ENCODE data around the gene MFAP4.
A peak's percentile ranks its signal among the peaks of the same experiment; 100 is the strongest.

MFAP4 gene

DNA sequence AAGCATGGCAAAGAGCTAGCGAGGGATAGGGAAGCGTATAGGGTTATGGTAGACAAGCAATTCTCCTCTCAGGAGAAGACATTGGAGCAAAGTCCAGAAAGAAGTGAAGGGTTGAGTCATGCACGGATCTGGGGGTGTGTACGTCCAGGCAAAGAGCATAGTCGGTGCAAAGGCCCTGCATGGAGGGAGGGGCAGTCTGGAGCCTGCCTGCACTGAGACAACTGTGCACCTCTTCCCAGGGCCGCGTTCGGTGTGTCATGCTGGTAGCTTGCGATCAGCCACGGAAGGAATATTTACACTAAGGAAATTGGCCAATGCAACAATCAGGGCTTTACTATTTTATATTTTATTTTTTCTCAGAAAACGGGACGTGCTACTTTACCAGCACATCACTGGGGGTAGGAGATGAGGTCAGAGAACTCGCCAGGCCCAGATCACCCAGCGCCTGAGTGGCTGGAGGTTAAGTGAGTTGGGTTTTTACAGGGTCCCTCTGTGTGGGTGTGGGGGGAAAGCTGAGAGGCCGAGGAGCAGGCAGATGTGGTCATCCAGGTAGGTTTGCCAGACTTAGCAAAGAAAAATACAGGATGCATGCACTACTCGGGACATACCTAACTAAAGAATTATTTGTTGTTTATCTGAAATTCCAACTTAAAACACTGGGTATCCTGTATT, 17.7 kb downstream of the MFAP4 start:
- no peak overlapping the region for H2AK5ac ChIP-seq (ENCODE audit: low read length, severe bottlenecking)
- peaks cover 5 to 6% of the 10 kb centered on the region in 2 experiments for H3K36me3 ChIP-seq (ENCODE audit: control insufficient read depth in 1 of 2, insufficient read depth in 2 of 2, low read depth in 1 of 2, low read length in 2 of 2)
- no peak overlapping the region for H2BK15ac ChIP-seq (ENCODE audit: low read depth, poor library complexity, severe bottlenecking)
- H3K4me2 ChIP-seq (ENCODE audit: low read length, poor library complexity, severe bottlenecking): no peak overlapping the region
- no peak overlapping the region for H3K9ac ChIP-seq (ENCODE audit: low read length)
- no peak for DNase-seq
- no peaks in the 10 kb centered on the region for H3K9me3 ChIP-seq (ENCODE audit: control insufficient read depth, low read length)
- H2AFZ ChIP-seq (ENCODE audit: low read depth, low read length): no peak overlapping the region
- no peak overlapping the region for H4K8ac ChIP-seq (ENCODE audit: low read length)
- no peak overlapping the region for H2BK5ac ChIP-seq (ENCODE audit: low read depth, low read length, poor library complexity, severe bottlenecking)
- H3K14ac ChIP-seq (ENCODE audit: low read length in 2 of 2): no peak overlapping the region
- 93% methylated on average over 12 of the region's 16 CpGs for WGBS
- H3K4ac ChIP-seq (ENCODE audit: low read depth in 1 of 2, low read length in 2 of 2): no peak overlapping the region
- H2BK12ac ChIP-seq (ENCODE audit: low read length in 2 of 2): no peak overlapping the region
- no peak overlapping the region for H3K23ac ChIP-seq (ENCODE audit: low read length in 2 of 2)
- no peak overlapping the region for H3K18ac ChIP-seq (ENCODE audit: low read depth in 1 of 2, low read length in 2 of 2)
- no peak overlapping the region for H3K27ac ChIP-seq (ENCODE audit: low read length, poor library complexity, severe bottlenecking)
- no peaks in the 10 kb centered on the region for H3K27me3 ChIP-seq (ENCODE audit: control insufficient read depth in 1 of 2, insufficient read depth in 1 of 2, low read length in 2 of 2)
- peaks cover 5% of the 10 kb centered on the region for H3K4me1 ChIP-seq (ENCODE audit: control insufficient read depth, insufficient read depth, low read depth, low read length)
- no peak overlapping the region for H4K91ac ChIP-seq (ENCODE audit: low read length)
- no peak overlapping the region for H2BK120ac ChIP-seq (ENCODE audit: low read depth, low read length)
- no peak overlapping the region for H3K4me3 ChIP-seq (ENCODE audit: insufficient read depth in 1 of 2, low read depth in 1 of 2, low read length in 2 of 2)
- H3K79me1 ChIP-seq (replicated peaks; ENCODE audit: low read length, poor library complexity, severe bottlenecking): peaks cover 5% of the 10 kb centered on the region

DNA sequence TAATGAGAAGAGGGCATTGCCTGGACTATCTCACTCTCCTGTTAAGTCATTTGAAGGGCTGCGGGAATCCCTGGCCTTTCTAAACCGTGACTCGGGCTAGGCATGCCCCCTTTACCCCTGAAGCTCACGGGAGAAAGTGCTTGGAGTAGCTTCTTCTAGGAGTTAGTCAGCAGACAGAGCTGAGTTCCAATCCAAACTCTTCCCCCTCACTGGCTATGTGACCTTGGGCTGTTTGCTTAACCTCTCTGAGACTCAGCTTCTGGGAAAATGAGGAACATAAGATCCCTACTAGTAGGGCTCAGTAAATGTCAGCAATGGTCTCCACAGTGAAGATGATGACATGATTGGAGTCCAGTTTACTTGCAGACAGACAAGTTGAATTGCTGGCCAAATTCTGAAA, 18.8 kb downstream of the MFAP4 start:
- Histone ChIP-seq H3K4ac (ENCODE audit: low read depth in 1 of 2, low read length in 2 of 2) (peak overlapping the region in 1 of 2 experiments; percentile 28), H3K14ac (ENCODE audit: low read length in 2 of 2) (no peak overlapping the region), H3K4me2 (ENCODE audit: low read length, poor library complexity, severe bottlenecking) (no peak overlapping the region), H2AFZ (ENCODE audit: low read depth, low read length) (no peak overlapping the region), H2BK15ac (ENCODE audit: low read depth, poor library complexity, severe bottlenecking) (no peak overlapping the region), H3K27me3 (ENCODE audit: control insufficient read depth in 1 of 2, insufficient read depth in 1 of 2, low read length in 2 of 2) (no peaks in the 10 kb centered on the region), H3K79me1 (replicated peaks; ENCODE audit: low read length, poor library complexity, severe bottlenecking) (peaks cover 5% of the 10 kb centered on the region), H3K9ac (ENCODE audit: low read length) (no peak overlapping the region), H2BK12ac (ENCODE audit: low read length in 2 of 2) (no peak overlapping the region), H3K23ac (ENCODE audit: low read length in 2 of 2) (no peak overlapping the region), H2AK5ac (ENCODE audit: low read length, severe bottlenecking) (no peak overlapping the region), H3K27ac (ENCODE audit: low read length, poor library complexity, severe bottlenecking) (no peak overlapping the region), H2BK120ac (ENCODE audit: low read depth, low read length) (no peak overlapping the region), H3K4me1 (ENCODE audit: control insufficient read depth, insufficient read depth, low read depth, low read length) (peaks cover 5% of the 10 kb centered on the region), H3K4me3 (ENCODE audit: insufficient read depth in 1 of 2, low read depth in 1 of 2, low read length in 2 of 2) (no peak overlapping the region), H4K91ac (ENCODE audit: low read length) (no peak overlapping the region), H2BK5ac (ENCODE audit: low read depth, low read length, poor library complexity, severe bottlenecking) (no peak overlapping the region), H3K36me3 (ENCODE audit: control insufficient read depth in 1 of 2, insufficient read depth in 2 of 2, low read depth in 1 of 2, low read length in 2 of 2) (peaks cover 5 to 6% of the 10 kb centered on the region in 2 experiments), H3K9me3 (ENCODE audit: control insufficient read depth, low read length) (no peaks in the 10 kb centered on the region), H3K18ac (ENCODE audit: low read depth in 1 of 2, low read length in 2 of 2) (peak overlapping the region in 1 of 2 experiments; percentile 10), H4K8ac (ENCODE audit: low read length) (no peak overlapping the region)
- 90% methylated on average over 4 of the region's 4 CpGs for WGBS
- DNase-seq: peak; percentile 23

GRCh38 chr17:19366637-19366972, 20.4 kb downstream of the MFAP4 start:
- WGBS: 96% methylated on average over 5 of the region's 5 CpGs
- Histone ChIP-seq H3K4me2 (ENCODE audit: low read length, poor library complexity, severe bottlenecking) (no peak overlapping the region), H2AFZ (ENCODE audit: low read depth, low read length) (no peak overlapping the region), H2BK12ac (ENCODE audit: low read length in 2 of 2) (no peak overlapping the region), H3K23ac (ENCODE audit: low read length in 2 of 2) (no peak overlapping the region), H3K79me1 (replicated peaks; ENCODE audit: low read length, poor library complexity, severe bottlenecking) (peaks cover 5% of the 10 kb centered on the region), H3K27ac (ENCODE audit: low read length, poor library complexity, severe bottlenecking) (no peak overlapping the region), H3K4me1 (ENCODE audit: control insufficient read depth, insufficient read depth, low read depth, low read length) (peaks cover 14% of the 10 kb centered on the region), H3K14ac (ENCODE audit: low read length in 2 of 2) (no peak overlapping the region), H3K4ac (ENCODE audit: low read depth in 1 of 2, low read length in 2 of 2) (no peak overlapping the region), H2AK5ac (ENCODE audit: low read length, severe bottlenecking) (no peak overlapping the region), H2BK5ac (ENCODE audit: low read depth, low read length, poor library complexity, severe bottlenecking) (no peak overlapping the region), H2BK120ac (ENCODE audit: low read depth, low read length) (no peak overlapping the region), H3K18ac (ENCODE audit: low read depth in 1 of 2, low read length in 2 of 2) (no peak overlapping the region), H3K9me3 (ENCODE audit: control insufficient read depth, low read length) (no peaks in the 10 kb centered on the region), H3K36me3 (ENCODE audit: control insufficient read depth in 1 of 2, insufficient read depth in 2 of 2, low read depth in 1 of 2, low read length in 2 of 2) (peaks cover 5 to 6% of the 10 kb centered on the region in 2 experiments), H3K27me3 (ENCODE audit: control insufficient read depth in 1 of 2, insufficient read depth in 1 of 2, low read length in 2 of 2) (no peaks in the 10 kb centered on the region), H3K4me3 (ENCODE audit: insufficient read depth in 1 of 2, low read depth in 1 of 2, low read length in 2 of 2) (no peak overlapping the region), H3K9ac (ENCODE audit: low read length) (no peak overlapping the region), H2BK15ac (ENCODE audit: low read depth, poor library complexity, severe bottlenecking) (no peak overlapping the region), H4K8ac (ENCODE audit: low read length) (no peak overlapping the region), H4K91ac (ENCODE audit: low read length) (no peak overlapping the region)
- DNase-seq: no peak

GRCh38 chr17:19365833-19366636, 21.0 kb downstream of the MFAP4 start:
- Histone ChIP-seq H2BK15ac (ENCODE audit: low read depth, poor library complexity, severe bottlenecking) (no peak overlapping the region), H3K36me3 (ENCODE audit: control insufficient read depth in 1 of 2, insufficient read depth in 2 of 2, low read depth in 1 of 2, low read length in 2 of 2) (peaks cover 2 to 5% of the 10 kb centered on the region in 2 experiments), H3K27me3 (ENCODE audit: control insufficient read depth in 1 of 2, insufficient read depth in 1 of 2, low read length in 2 of 2) (no peaks in the 10 kb centered on the region), H4K8ac (ENCODE audit: low read length) (no peak overlapping the region), H3K79me1 (replicated peaks; ENCODE audit: low read length, poor library complexity, severe bottlenecking) (peaks cover 8% of the 10 kb centered on the region), H3K4me2 (ENCODE audit: low read length, poor library complexity, severe bottlenecking) (no peak overlapping the region), H2BK12ac (ENCODE audit: low read length in 2 of 2) (peak overlapping the region in 1 of 2 experiments; percentile 17), H2BK5ac (ENCODE audit: low read depth, low read length, poor library complexity, severe bottlenecking) (no peak overlapping the region), H4K91ac (ENCODE audit: low read length) (no peak overlapping the region), H3K18ac (ENCODE audit: low read depth in 1 of 2, low read length in 2 of 2) (no peak overlapping the region), H3K27ac (ENCODE audit: low read length, poor library complexity, severe bottlenecking) (no peak overlapping the region), H3K4me1 (ENCODE audit: control insufficient read depth, insufficient read depth, low read depth, low read length) (peaks cover 18% of the 10 kb centered on the region), H3K23ac (ENCODE audit: low read length in 2 of 2) (no peak overlapping the region), H2AK5ac (ENCODE audit: low read length, severe bottlenecking) (no peak overlapping the region), H2BK120ac (ENCODE audit: low read depth, low read length) (no peak overlapping the region), H2AFZ (ENCODE audit: low read depth, low read length) (no peak overlapping the region), H3K9me3 (ENCODE audit: control insufficient read depth, low read length) (no peaks in the 10 kb centered on the region), H3K9ac (ENCODE audit: low read length) (no peak overlapping the region), H3K4ac (ENCODE audit: low read depth in 1 of 2, low read length in 2 of 2) (no peak overlapping the region), H3K4me3 (ENCODE audit: insufficient read depth in 1 of 2, low read depth in 1 of 2, low read length in 2 of 2) (no peak overlapping the region), H3K14ac (ENCODE audit: low read length in 2 of 2) (no peak overlapping the region)
- WGBS: 90% methylated on average over 9 of the region's 9 CpGs
- DNase-seq: no peak

Data from mesenchymal stem cell (in vitro differentiated cells and primary cell).